Esophagus squamous epithelium (tissue), 4 donors: ENCODE results near the gene GALK2.

Experiments used
- POLR2A ChIP-seq, 4 donors: fragments of 450-650 bp; IDR thresholded peaks; one replicate each; pipeline ENCODE4 v1.6.1; 2017; ENCODE audit warnings: antibody characterized with exemption in 4 of 4, mild to moderate bottlenecking in 4 of 4, moderate library complexity in 3 of 4
- TF ChIP-seq, protein P1 (sequence below), 6 experiments: fragments of 450-650 bp in 4 of 6; fragments of 200-600 bp in 2 of 6; sonication (generic) in 2 of 6; IDR thresholded peaks; one replicate each; pipeline ENCODE4 v1.5.1; 2016 to 2019; ENCODE audit warnings: antibody characterized with exemption in 6 of 6, mild to moderate bottlenecking in 4 of 6, moderate library complexity in 4 of 6

DNA sequence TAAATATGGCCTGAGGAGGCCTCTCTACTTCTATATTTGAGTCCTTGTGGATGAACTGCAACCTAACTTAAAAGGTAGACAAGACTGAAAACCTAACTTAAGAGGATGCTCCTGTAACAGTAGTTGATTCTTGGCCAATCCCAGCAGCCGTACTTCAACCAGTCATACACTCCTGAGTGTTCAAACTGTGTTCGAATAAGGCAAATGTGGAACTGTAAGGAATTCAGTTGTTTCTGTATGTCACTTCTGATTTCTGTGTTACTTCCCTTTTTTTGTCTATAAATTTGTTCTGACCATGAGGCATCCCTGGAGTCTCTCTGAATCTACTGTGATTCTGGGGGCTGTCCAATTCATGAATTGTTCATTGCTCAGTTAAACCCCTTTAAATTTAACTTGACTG is 20.5 kb downstream of the GALK2 start:
- TF ChIP-seq, protein P1, sequence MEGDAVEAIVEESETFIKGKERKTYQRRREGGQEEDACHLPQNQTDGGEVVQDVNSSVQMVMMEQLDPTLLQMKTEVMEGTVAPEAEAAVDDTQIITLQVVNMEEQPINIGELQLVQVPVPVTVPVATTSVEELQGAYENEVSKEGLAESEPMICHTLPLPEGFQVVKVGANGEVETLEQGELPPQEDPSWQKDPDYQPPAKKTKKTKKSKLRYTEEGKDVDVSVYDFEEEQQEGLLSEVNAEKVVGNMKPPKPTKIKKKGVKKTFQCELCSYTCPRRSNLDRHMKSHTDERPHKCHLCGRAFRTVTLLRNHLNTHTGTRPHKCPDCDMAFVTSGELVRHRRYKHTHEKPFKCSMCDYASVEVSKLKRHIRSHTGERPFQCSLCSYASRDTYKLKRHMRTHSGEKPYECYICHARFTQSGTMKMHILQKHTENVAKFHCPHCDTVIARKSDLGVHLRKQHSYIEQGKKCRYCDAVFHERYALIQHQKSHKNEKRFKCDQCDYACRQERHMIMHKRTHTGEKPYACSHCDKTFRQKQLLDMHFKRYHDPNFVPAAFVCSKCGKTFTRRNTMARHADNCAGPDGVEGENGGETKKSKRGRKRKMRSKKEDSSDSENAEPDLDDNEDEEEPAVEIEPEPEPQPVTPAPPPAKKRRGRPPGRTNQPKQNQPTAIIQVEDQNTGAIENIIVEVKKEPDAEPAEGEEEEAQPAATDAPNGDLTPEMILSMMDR (IDR thresholded peaks at IDR 0.05): no peak
- no peak for TF ChIP-seq POLR2A (IDR thresholded peaks at IDR 0.05)
